ENCODE results near the gene MFSD2A.
"Not testable (repeated sequence)": the region's sequence is repeated elsewhere in the genome, so short reads cannot be mapped to it uniquely, and the experiment has no call there.

The MFSD2A gene

DNA sequence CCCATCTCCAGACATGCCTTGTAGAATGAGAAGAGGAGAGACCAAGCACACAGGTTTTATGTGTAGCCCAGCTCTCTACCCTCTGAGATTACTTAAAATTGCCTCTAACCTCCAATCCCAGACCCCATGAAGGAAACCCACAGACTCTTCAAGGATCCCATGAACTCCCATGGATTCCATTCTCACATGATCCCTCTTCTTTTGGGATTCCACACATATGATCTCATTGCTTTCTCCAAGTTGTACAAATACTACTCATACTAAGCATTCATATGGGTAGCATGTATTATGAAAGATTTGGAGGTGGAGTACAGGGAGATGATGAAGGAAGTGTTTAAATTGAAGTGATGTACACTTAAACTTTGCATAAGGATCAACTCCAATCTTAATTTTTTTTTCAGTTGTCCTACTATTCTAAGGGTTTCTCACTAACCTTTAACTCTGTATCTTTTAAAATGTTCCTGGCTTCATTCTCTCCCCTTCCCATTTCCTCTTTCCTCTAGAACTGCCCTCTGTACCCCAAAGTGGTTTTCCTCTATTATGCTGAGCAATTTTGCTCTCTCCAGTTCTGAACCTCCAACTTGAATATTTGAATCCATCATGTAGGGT is 41.6 kb downstream of the MFSD2A start:
- DNase-seq (ENCODE audit: low read depth in 2 of 3, low spot score in 2 of 3), result no peak

DNA sequence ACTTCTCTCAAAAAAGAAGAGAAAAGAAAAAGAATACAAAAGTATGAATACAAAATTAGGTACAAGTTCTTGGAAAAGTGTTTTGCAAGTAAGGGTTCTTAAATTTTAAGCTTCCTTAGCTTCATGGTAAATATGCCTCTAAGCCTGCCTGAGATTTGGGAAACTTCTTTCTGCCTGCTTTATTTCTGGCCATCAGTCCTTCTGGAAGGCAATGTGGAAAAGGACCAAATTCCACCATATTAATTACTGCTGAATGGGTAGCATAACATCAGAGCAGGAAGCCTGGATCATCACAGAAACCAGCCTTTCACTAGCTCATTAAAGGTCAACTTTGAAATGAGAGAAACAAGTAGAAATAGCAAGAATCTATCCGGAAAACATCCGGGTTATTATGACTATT is 46.5 kb downstream of the MFSD2A start:
- no peak for DNase-seq (ENCODE audit: low read depth in 2 of 3, low spot score in 2 of 3)

DNA sequence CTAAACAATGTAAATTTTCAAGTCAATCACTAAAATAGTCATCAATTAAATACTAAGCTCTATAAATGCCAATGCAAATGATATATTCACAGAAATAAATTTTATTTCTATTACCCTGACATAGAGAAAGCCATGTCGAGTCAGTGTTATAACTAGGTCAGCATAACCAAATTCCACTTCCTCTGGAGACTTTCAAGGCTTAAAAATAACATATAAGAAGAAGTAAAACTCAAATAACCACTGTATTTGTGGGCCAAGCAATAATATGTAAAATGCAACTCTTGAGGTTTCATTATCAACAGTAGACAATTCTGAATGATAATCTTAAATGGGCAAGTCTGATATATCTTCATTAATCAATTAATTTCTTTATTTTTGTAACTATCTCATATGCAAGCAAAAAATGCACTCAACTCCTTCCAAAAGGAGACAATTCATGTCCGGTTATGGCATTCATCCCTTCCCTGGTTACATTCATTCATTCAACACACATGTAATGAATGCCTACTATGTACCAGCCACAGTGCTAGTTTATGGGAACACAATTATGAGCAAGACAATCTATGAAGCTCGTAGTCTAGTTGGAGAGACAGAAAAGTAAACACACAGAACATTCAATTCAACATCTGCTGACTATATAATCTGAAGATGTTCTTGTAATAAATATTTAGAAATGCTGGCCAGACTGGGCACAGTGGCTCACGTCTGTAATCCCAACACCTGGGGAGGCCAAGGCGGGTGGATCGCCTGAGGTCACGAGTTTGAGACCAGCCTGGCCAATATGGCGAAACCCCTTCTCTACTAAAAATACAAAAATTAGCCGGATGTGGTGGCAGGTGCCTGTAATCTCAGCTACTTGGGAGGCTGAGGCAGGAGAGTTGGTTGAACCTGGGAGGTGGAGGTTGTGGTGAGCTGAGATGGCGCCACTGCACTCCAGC is 48.5 kb downstream of the MFSD2A start:
- DNase-seq (ENCODE audit: low read depth in 2 of 3, low spot score in 2 of 3), result no peak

DNA sequence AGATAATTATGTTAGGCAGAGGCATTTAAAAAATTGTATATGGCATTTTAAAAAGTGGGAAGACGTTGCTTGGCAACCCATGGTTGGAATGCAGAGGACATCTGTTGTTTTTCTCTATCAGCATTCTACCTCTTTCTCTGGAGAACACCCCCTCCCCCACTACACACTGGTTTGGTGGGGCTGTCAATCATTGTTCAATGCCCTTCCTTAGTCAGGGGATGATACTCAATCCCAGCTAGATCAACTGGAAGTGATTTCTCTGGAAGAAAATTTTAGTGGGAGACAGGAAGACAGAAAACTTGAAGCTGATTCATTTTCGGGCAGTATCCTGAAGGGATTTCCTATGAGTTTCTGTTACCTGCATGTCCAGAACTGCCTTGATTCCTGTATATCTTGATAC is 49.9 kb downstream of the MFSD2A start:
- DNase-seq (ENCODE audit: low read depth in 2 of 3, low spot score in 2 of 3), result no peak

DNA sequence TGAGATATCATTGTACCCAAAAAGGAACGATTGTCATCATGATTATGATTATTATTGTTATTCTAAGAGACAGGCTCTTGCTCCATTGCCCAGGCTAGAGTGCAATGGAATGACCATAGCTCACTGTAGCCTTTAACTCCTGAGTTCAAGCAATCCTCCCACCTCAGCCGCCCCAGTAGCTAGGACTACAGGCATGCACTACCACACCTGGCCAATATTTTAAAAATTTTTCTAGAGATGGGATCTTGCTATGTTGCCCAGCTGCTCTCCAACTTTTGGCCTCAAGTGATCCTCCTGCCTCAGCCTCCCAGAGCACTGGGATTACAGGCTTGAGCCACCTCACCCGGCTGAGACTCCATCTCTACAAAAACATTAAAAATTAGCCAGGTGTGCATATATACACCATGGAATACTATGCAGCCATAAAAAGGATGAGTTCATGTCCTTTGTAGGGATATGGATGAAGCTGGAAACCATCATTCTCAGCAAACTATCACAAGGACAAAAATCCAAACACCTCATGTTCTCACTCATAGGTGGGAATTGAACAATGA is 52.6 kb downstream of the MFSD2A start:
- not testable (repeated sequence) for DNase-seq (ENCODE audit: low read depth in 2 of 3, low spot score in 2 of 3)

DNA sequence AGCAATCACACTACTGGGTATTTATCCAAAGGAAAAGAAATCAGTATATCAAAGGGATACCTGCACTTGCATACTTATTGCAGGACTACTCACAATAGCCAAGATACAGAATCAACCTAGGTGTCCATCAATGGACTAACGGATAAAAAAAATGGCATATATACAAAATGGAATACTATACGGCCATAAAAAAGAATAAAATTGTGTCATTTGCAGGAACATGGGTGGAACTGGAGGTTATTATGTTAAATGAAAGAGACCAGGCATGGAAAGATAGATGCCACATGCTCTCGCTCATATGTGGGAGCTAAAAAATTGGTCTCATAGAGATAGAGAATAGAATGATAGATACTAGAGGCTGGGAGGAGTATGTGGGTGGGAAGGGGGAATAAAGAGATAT is 56.3 kb downstream of the MFSD2A start:
- DNase-seq (ENCODE audit: low read depth in 2 of 3, low spot score in 2 of 3), result no peak

DNA sequence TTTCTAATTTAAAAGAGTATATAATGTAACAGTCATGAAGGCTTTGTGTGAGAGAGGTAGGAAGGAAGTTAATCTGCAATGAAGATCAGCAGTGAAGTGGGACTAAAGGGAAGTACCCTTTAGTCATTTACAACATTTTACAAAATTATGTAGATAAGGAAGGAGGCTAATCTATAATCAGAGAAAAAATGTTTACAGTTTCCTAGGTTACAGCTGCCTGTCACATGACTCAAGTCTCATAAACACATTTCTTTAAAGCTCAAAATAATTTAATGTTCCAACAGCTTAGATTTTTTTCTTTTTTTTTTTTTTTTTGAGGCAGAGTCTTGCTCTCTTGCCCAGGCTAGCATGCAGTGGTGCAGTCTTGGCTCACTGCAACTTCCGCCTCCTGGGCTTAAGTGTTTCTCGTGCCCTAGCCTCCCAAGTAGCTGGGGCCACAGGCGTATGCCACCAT is 59.3 kb downstream of the MFSD2A start:
- no peak for DNase-seq (ENCODE audit: low read depth in 2 of 3, low spot score in 2 of 3)

DNA sequence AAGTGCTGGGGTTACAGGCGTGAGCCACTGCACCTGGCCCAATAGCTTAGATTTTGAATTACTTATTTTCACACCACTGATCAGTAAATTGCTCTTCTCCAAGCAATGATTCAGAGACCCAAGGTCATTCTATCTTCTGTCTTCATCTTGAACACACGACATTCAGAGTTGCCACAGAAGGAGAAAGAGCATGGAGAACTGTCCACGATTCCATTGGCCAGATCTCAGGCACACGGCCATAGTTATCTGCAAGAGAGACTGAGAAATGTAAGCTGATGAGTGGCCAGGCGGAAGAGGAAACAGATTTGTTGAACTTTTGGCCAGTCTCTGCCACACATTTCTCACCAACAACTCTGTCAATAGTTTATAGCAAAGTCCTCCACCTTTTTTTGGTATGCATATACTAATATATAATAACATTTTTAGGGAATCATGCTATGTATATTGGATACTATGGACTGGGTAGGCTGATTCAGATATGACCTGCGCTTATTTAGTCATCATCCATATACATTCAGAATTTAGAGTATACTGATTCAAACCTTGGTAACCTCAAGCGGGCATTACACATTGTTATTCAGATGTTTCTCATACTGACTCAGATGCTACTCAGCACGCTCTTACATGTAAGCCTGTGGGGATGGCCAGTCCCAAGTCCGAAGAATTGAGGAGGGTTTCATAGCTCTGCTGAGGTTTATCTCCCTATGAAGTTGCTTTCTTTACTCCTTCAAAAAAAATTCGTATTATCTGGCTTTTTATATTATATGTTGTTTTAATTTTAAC is 60.1 kb downstream of the MFSD2A start:
- no peak for DNase-seq (ENCODE audit: low read depth in 2 of 3, low spot score in 2 of 3)

DNA sequence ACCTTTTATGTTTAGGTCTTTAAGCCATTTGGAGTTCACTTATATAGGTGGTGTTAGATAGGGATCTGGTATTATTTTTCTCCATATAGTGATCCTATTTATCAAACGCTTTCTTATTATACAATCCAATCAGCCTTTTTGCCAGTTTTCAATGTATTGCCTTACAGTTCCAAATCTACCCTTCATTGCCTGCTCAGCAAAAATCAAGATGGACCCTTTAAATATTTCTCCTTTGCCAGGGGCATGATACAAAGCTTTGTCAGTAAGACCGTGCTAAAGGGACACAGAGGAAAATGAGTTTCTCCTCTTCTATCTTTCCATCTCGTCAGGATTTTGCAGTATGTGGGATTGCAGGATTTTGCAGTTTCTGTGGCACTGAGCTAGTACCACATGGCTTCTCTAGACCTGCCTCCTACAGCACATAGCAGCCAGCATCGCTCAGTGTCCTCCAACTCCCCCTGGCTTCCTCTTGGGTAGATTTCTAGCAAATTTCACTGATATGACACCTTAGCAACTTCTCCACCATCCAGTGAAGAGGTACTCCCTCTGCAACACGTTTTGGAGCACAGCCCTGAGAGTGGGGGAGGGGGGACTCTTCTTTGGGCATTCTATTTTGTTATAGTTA is 63.1 kb downstream of the MFSD2A start:
- DNase-seq (ENCODE audit: low read depth in 2 of 3, low spot score in 2 of 3), result no peak
